CD4-positive, alpha-beta T cell treated with Interleukin-6 for 4 hours (primary cell): ENCODE data around the gene CARD10.
A peak's percentile ranks its signal among the peaks of the same experiment; 100 is the strongest.

ENCODE experiments used
- DNase-seq: peaks from one replicate; pipeline ENCODE4 v3.0.0-alpha.2; 2020; ENCODE audit warnings: mixed read lengths

The CARD10 gene

DNA sequence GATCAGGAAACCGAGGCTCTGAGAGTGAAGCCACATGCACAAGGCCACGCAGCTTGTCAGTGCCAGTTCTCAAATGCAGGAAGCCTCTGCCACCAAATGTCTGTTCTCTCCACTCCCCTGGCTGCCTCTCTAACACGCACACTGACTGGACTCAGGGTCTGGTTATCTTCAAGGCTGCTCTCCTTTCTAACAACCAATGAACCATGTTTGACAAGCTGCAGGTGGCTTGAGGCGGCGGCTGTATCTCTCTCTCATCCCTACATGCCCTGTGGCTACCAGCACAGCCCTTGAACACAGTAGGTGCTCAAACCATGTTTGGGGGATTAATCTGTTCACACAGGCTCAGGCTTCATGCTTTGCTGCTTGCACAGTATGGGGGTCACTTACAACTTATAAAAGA, 56.8 kb downstream of the CARD10 start:
- DNase-seq = no peak

GRCh38 chr22:37461961-37462360, 57.3 kb downstream of the CARD10 start:
- no peak for DNase-seq

DNA sequence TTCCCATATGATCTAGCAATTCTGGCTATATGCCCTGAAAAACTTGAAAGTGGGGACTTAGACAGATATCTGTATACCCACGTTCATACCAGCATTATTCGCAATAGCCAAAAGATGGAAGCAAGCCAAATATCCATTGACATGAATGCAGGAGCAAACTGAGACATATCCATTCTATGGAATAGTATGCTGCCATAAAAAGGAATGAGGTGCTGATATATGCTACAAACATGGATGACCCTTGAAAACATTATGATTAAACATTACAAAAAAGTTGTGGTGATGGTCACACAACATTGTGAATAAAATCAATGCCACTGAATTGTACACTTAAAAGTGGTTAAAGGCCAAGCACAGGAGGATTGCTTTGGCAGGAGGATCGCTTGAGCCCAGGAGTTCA, 58.5 kb downstream of the CARD10 start:
- DNase-seq = no peak

- DNase-seq = no peak
Measured at GRCh38 chr22:37459206-37459605, 60.0 kb downstream of the CARD10 start.

GRCh38 chr22:37457093-37457893, 61.9 kb downstream of the CARD10 start:
- DNase-seq = peak; percentile 87

- no peak for DNase-seq
Measured at GRCh38 chr22:37456346-37456745, 62.9 kb downstream of the CARD10 start.

- DNase-seq = no peak
Measured at GRCh38 chr22:37455896-37456295, 63.3 kb downstream of the CARD10 start.

DNA sequence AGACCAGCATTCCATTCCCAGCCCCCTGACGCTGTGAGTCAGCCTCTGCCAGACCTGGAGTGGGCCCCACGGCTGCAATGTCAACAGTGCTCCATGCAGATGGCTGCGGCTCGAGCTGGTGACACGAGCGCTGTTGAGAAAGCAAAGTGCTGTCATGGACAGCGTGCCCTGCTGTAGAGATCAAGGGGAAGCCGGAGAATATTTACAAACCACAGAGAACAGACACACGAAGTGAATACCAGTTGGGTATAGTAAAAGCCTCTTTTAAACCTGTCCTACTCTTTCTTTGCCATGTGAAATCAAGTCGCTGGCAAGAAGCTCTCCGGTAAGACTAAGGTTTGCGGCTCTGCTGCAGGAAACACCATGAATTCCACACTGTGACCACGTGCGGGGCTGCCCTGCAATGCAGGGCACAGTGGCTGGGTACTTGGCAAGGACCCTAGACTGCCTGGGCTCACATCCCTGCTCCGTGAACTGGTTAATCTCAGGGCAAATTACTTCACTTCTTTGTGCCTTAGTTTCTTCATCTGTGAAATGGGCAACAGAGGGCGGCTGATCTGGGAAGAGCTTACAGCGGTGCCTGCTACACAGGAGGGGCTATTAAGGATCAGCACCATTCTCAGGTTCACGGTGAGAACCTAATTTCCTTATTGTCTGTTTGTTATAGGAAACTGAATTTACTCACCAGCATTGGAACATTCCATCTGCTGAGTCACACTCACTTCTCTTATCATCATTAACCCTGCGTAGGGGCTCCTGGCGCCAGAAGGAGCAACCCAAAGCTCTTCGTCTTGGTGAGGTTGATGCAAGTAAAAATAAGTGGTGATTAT, 64.1 kb downstream of the CARD10 start:
- no peak for DNase-seq

DNA sequence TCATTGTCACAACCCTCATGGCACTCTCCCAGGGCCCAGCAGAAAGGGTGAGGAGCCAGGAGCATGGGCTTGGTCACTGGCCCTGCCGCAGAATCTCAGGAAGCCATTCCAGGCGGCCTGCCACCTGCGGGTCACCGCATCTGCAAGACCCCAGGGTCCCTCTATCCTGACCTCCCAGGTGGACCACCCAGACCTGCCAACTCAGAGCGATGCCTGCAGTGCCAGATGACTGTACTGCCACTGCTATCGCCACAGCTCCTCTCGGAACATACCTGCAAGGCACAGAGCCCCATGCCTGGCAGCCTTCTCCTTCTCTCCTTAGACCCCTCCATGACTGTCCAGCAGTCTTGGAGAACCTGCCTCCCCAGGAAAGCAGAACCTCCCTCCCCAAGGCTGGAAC, 65.5 kb downstream of the CARD10 start:
- DNase-seq = no peak

- no peak for DNase-seq
Measured at GRCh38 chr22:37451218-37451617, 68.0 kb downstream of the CARD10 start.

GRCh38 chr22:37449331-37450001, 69.7 kb downstream of the CARD10 start:
- no peak for DNase-seq

GRCh38 chr22:37448516-37449127, 70.6 kb downstream of the CARD10 start:
- no peak for DNase-seq

GRCh38 chr22:37445501-37445900, 73.7 kb downstream of the CARD10 start:
- no peak for DNase-seq

- DNase-seq = no peak
Measured at GRCh38 chr22:37443977-37444376, 75.2 kb downstream of the CARD10 start.

DNA sequence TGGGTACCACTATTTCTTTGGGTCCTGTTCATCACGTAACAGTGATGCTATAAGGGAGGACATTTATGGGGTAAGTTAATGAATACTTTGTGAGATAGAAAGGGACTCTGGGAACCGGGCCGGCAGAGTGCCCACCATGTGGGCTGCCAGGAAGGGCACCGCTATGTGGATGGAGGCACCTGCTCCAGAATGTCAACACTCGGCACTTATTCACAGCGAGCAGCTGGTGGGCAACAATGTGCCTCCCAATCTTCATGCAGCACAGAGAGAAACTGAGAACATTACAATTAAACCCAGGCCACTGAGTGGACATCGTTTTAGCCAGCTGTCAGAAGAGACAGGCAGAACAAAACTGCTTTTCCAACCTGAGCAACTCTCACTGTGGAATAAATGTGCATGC, 76.1 kb downstream of the CARD10 start:
- DNase-seq = no peak

DNA sequence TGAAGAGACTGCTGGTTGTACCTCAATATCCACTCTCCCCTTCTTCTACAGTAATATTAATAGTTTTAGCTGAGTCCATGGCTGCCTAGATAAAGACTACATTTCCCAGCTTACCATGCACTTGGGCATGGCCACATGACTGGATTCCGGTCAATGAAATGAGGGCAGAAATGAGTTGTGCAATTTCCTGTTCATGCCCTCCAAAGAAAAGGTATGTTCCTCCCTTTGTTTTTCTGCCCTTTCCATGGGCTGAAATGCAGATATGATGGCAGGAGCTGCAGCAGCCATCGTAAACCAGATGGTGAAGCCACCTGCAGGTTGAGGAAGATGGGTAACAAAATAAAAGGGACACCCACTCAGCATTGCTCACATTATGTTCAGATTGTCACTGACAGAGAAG, 76.7 kb downstream of the CARD10 start:
- DNase-seq = no peak

DNA sequence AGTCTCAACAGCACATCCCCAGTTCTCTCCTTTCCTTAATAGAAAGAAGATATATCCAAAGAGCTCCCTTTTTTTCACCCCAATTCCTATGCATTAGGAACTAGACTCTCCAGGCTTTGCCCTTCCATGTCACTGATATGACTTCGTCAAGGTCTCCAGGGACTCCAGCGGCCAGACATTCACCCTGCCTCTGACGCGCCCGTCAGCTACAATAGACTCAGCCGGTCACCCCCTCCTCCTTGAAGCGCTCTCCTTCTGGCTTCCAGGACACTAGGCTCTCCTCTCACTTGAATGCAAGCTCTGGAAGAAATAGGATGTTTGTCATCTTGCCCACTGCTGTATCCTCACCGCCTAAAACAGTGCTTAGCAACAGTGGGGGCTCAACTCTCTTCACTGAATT, 77.1 kb downstream of the CARD10 start:
- DNase-seq = no peak

DNA sequence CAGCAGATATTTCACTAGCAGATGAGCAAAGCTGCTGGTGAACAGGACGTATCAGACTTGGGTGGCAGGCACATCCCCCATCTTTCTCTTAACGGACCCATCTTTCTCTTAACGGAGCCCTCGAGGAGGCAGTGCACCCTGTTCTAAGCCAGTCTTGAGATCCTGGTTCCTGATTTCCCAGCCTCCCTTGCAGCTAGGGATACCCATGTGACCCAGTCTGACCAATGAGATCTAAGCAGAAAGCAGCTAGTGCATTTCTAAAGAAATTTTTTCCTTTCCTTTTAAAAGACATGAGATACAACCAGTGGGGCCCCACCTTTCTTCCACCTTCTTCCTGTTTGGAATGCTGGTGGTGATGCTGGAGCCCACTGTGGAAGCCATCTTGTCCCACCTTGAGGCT, 78.3 kb downstream of the CARD10 start:
- no peak for DNase-seq
